Kidney capillary endothelial cell (primary cell): Measurements from ENCODE around the gene IL11RA.

Experiments used
- DNase-seq: peaks from one replicate; pipeline ENCODE4 v3.0.0-alpha.2; 2018; ENCODE audit warnings: low spot score

The IL11RA gene

DNA sequence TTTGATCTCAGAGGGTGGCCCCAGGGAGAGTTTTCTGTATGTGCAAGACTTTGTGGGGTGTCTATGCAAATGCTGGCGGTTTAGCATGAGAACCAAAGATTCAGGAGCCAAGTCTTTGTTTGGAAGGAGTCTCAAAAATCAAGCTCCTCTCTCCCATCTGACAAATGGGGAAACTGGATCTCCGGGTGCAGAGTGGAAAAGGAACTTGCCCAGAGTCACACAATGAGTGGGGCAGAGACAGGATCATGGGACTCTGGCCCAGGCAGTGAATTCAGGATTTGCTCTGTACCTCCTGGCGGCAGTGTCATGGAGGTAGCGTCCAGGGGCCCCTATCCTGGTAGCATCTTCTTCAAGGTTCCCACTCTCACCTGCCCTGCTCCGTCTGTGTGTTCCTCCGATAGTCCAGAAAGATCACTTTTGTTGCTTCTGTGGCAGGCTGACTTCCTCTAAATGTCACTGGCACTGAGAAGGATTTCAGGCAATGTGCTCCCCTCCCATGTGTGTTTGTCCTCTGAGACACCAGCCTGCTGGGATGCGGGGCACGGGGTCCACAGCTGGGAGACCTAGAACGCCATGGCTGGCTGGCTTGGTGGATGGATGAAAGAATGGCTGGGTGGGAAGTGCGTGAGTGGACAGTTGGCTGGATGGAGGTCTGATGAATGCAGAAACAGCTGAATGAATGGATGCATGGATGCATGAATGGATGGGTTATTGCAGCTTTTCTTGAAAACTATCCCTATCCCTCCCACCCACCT is 35.5 kb downstream of the IL11RA start:
- no peak for DNase-seq

DNA sequence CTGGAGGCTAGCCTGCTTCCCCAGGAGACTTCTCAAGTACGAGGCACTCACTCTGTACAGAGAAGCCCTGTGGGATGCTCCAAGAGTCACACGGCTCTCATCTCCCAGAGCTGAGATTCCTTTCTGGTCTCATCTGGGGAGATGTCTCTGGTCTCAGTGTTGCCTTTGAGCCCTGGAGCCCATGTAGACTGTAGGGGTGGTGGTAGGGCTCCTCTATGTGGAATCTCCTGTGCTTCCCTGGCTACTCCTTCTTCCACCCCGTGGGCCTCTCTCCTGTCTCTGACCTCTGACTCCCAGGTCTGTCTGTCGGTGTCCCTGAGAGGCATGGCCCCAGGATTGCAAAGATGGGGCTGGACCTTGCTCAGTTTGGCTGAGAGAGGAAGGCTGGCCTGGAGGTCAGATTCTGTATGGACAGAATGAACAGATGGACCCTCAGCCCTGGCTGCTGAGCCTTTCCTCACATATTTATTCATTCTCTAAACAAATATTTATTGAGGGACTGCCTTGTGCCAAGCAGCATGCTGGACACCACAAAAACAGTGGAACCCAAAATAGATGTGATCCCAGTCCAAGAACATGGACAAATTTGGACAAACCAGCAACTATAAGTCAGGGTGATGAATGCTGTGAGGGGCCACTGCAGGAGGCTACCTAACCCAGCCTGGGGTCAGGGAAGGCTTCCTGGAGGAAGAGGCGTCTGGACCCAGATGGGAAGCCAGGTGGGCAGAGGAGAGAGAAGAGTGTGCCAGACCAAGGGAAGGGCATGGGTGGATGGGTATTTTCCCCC is 36.5 kb downstream of the IL11RA start:
- no peak for DNase-seq

DNA sequence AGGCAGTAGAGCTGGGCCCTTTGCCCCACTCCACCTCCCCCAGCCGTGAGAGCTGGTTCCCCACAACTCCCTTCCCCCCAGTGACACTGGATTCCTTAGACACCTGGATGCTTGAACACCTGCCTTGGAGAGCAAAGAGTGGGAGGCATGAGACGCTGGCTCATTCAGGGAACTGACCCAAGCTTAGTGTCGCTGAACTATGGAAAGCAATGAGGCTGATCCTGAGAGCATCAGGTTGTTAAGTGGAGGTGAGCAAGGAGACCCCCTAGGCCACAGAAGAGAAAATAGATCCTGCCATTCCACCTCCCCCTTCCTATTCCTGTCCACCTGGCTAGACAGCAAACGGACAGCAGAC is 37.1 kb downstream of the IL11RA start:
- DNase-seq = no peak

DNA sequence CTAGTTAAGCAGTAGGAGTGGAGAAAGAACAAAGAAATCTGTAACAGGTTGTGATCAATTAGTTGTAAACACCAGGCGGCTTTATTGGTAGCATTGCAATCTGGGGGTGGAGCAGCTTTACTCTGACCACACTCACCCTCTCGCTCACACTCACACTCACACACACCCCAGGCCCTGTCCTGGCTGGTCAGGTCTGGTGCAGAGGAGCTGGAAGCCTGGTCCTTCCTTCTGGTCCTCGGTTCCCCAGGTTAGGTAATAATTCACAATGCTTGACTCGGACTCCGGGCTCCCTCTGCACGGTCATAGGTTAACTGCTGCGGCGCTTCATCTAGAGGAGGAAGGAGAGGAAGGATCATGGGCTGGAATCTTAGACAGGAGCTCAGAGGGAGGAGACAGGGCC is 37.5 kb downstream of the IL11RA start:
- DNase-seq = no peak

DNA sequence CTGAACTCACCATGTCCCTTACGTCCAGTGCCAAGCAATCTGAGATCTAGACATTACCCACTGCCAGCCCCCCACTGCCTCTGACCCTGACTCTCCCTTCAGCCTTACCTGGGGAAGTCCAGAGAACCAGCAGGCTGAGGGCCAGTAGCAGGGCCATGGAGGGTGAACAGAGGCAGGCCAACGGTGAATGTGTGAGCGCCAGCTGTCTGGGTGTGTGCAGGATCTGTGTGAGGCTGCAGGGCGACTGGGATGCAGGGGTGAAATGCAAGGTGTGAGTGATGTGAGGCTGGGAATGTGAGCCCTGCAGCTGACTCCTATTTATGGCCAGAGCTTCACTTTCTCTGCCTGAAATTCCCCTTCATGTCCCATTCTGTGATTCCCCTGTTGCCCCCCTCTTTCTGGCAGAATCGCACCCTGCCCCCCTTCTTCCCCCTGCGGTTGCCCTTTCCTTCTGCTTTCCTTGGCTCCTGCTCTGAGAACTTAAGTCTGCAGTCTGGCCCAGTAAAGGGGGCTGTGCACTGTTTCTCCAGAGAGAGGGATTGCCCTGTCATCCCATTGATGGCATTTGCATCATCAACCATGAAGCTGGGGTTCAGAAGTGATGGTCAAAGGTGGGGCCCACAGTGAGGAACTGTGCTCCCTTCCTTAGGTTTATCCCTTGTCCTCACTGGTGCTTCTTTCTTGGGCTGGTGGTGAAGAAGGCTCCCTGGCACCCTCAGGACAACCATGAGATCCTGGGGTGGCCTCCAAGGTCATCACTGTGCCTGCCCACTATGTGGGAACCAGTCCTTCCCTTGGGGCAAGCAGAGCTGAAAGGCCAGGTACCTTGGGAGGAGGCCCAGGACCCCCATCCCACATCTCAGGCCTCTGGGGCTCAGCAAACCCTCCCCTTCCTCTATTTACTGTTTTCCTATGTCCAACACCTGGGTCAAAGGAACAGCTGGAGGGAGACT is 39.3 kb downstream of the IL11RA start, which contains the start of gene CCL19:
Gene CCL19, minus strand, starts transcription at position 294 of the 953 bp plus-strand sequence. Its CDS starts 137 bp downstream, at position 157.
- DNase-seq = no peak

DNA sequence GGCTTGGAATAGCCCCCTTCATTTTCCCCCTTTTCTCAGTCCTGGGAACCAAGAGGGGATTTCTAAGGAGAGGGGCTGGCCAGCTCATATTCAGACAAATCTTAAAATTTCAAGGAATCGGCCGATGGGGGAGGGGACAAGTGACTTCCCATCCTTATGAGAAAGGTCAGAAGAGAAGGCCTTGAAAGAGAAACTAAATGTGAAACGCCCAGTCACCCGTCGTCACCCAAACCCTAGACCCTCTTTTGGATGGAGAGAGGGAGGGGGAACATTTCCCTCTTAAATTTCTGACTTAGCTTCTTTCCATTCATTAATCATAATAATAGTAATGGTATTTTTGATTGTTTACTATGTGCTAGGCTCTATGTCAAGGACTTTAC is 39.9 kb downstream of the IL11RA start:
- no peak for DNase-seq

DNA sequence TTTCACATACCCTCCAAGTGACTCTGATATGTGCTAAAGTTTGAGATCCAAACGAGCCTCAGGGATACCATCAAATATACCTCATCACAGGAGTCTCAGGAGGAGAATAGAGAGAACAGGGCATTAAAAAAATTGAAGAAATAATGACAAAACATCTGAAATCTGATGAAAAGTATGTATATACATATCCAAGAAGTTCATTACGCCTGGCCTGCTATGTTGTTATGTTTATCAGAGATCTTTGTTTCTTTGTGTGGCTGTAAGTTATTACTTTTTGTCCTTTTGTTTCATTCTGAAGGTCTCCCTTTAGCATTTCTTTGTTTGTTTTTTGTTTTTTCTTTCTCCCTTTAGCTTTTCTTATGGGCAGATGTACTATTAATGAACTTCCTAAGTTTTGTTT is 41.6 kb downstream of the IL11RA start:
- no peak for DNase-seq

DNA sequence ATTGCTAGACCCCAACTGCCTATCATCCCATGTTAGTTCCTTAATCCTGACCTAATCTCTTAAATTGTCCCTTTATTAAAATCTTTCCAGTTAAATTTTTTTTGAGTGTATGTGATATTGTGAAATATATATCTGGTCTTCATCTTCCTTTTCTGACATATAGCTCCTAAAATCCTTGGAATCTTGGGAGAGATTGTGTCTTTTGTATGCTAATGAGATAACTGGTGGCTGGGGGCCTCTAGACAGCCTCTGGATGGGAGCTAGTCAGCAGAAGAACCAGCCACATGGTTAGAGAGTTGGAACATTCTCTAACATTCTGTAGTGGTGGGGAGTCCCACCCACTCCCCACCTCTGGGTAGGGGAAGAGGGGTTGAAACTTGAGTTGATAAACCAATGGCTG is 42.8 kb downstream of the IL11RA start:
- DNase-seq = no peak

DNA sequence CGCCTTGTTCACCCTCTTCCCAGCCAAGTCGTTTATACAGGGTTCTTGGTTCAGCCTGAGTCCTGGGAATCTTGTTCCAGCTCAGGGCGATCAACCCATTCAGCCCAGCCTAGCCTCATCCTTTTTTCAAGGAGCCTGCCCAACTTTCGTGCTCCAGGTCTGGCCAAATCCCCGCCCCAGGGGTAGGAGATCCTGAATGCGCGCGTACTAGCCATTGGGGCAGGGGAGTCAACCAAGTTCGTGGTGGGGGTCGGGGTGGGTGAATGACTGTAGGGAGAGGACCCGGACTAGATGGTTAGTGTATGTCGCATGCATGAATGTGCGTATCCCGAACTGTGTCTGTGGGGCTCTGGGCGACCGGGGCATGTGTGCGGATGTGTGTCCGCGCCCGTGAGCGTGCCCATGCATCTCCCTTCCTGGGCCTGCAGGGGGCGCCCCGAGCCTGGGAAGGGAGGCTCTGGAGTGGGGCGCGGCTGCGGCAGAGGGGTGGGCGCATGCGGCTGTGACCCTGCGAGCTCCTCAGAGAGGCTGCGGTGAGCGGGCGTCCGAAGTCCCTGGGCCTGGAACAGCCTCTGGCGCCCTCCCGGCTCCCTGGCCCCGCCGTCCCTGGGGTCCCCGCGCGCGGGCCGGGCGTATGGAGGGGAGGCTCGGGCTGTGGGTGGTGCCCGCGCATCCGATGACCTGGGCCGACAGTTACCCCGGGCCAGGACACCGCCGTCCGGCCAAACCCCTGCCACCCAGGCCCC is 49.2 kb downstream of the IL11RA start:
- DNase-seq = peak; percentile 61

DNA sequence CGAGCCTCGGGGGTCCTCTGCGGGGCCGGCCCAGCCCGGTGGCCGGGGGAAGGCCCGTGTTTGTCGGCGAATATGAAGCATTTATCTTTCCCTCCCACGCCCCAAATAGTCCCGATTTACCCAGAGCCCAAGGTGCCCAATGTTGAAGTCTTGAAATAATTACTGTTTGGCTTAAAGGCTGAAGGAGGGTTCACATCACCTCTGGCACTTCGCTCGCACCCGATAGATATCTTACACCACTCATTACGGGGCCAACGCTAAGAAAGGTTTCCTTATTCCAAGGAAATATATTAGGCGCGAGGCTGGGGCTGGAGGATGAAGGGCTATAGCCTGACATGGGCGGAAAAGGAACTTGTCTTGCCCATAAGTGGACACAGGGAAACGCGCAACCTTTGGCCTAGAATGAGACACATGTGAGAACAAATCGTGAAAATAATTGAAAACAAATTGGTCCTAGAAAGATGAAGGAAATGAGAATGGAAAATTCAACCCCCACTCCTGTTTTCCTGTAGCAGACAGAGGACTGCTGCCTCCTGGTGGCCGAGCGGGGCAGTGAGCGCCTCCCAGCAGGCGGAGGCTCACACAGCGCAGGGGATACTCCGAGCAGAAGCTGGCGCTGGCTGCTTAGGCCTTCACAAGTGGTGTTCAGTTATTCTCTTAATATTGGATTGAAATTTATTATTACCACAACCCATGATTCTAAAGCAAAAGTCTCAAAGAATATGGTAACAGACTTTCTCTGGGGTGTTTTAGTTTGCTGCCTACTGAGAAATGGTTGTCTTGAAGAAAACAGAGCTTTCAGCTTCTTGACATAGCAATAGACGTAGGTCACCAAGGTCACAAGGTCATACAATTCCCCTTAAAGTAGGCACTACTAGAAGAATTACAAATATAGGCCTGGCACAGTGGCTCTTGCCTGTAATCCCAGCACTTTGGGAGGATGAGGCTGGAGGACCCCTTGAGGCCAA is 50.1 kb downstream of the IL11RA start:
- peak; percentile 70 for DNase-seq

DNA sequence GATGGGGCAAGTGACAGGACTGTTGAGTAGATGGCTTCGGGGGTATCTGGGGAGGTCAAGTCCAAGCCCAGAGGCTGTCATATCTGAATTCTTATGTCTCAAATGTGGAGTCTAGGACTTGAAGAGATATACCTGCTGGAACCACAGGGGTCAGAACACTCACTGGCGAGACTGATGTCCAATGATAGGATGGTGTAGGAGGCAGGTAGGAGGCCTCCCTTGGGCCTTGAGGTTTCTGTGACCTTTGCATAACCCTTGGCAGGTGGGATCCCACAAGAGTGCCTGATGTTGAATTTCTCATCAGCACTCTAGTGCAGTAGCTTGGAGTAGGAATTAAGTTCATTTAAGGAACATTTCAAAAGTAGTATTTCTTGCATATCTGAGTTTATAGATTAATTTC is 55.1 kb downstream of the IL11RA start:
- DNase-seq = no peak

DNA sequence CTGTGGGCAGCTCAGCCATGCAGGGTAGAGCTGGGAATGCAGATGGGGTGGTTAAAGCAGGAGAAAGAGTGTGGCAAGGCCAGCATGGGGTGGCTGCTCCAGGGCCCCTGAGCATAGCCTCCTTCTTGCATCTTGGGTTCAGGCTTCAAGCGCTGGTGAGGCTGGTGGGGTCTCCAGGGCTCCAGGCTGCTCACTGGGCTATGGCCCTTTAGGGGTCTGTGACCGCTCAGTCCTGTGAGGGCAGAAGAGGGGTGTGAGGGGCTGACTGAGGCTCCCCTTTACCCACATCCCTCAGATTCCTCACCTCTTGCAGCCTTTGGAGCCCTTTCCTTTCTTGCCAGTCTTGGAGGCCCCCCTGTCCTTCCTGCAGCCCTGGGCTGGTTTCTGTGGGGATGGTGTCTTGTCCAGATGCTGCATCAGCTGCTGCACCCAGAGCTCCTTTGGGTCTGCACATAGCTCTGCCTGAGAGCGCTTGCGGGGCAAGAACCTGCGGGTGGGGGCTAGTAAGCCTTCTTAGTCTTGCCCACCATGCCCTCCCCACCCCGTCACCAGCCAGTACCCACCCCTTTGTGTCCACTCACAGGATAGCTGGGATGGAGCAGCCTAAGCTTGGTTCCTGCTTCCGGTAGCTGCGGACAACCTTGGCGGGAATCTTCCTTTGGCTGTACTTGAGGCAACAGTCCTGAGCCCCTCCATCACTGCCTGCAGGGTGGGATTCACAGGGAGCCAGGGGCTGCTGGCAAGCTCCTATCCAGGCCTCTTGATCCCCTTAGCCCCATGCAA is 57.4 kb downstream of the IL11RA start:
- DNase-seq = no peak

DNA sequence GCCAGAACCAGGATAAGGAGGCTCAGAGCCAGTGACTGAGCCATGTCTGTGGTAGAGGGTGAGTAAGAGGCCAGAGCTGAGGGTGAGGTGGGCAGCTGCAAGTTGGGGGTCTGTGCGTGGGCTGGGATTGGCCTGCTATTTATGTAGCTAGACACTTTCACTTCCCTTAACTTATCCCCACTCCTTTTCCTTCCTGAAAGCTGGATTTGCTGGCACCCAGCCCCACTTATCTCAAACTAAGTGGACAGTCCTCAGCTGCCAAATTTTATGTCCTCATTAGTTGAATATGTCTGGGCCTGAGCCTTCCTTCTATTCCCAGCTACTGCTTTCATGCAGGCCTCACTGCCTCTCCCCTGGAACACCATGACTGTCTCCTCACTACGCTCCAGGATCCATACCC is 58.0 kb downstream of the IL11RA start, which contains the start of gene CCL21:
Gene CCL21, minus strand, starts transcription at position 114 of the 400 bp plus-strand sequence. Its CDS starts 70 bp downstream, at position 44.
- DNase-seq = no peak
